Mesendoderm (in vitro differentiated cells): ENCODE measurements around the gene ATP12A.
A peak's percentile ranks its signal among the peaks of the same experiment; 100 is the strongest.

ENCODE experiments used
- DNase-seq: peaks from one replicate; pipeline ENCODE4 v3.0.0; 2013
- H2AK5ac ChIP-seq: 2 replicates; pipeline ENCODE4 v1.6.1; 2013; ENCODE audit warnings: low read length, inconsistent platforms
- H2BK120ac ChIP-seq: 2 replicates; pipeline ENCODE4 v1.6.1; 2013; ENCODE audit warnings: low read depth, mild to moderate bottlenecking, low read length, moderate library complexity, mixed read lengths
- H2BK15ac ChIP-seq: replicated peaks from 2 replicates; pipeline ENCODE4 v1.6.1; 2013; ENCODE audit warnings: low read depth, mild to moderate bottlenecking, moderate library complexity
- H2BK5ac ChIP-seq: 2 replicates; pipeline ENCODE4 v1.6.1; 2013; ENCODE audit warnings: low read length, inconsistent platforms
- H3K18ac ChIP-seq: 2 replicates; pipeline ENCODE4 v1.6.1; 2013; ENCODE audit warnings: mild to moderate bottlenecking, low read length, mixed read lengths
- H3K23ac ChIP-seq: one replicate; pipeline ENCODE4 v1.6.1; 2013; ENCODE audit warnings: low read length
- H3K27ac ChIP-seq: 2 replicates; pipeline ENCODE4 v1.5.1; 2013; ENCODE audit warnings: low read depth, mild to moderate bottlenecking, inconsistent platforms, low read length, moderate library complexity
- H3K27me3 ChIP-seq: 2 replicates; pipeline ENCODE4 v1.6.1; 2013; ENCODE audit warnings: low read length, control low read depth, mild to moderate bottlenecking, inconsistent platforms; ENCODE audit not compliant: insufficient read depth, poor library complexity
- H3K36me3 ChIP-seq: 2 replicates; pipeline ENCODE4 v1.6.1; 2013; ENCODE audit warnings: low read length, inconsistent platforms; ENCODE audit not compliant: control insufficient read depth, insufficient read depth
- H3K4ac ChIP-seq: one replicate; pipeline ENCODE4 v1.6.1; 2013; ENCODE audit warnings: low read depth, mild to moderate bottlenecking, low read length, moderate library complexity
- H3K4me1 ChIP-seq: 2 replicates; pipeline ENCODE4 v1.6.1; 2013; ENCODE audit warnings: low read depth, low read length, inconsistent platforms; ENCODE audit not compliant: control insufficient read depth
- H3K4me2 ChIP-seq: 2 replicates; pipeline ENCODE4 v1.6.1; 2013; ENCODE audit warnings: low read length
- H3K4me3 ChIP-seq: 2 replicates; pipeline ENCODE4 v1.5.1; 2013; ENCODE audit warnings: mild to moderate bottlenecking, low read length
- H3K56ac ChIP-seq: one replicate; pipeline ENCODE4 v1.6.1; 2013; ENCODE audit warnings: low read length
- H3K79me1 ChIP-seq: 2 replicates; pipeline ENCODE4 v1.6.1; 2013; ENCODE audit warnings: low read length, inconsistent platforms
- H3K79me2 ChIP-seq: 2 replicates; pipeline ENCODE4 v1.6.1; 2013; ENCODE audit warnings: mild to moderate bottlenecking, low read length; ENCODE audit not compliant: control insufficient read depth, insufficient read depth
- H3K9ac ChIP-seq: 2 replicates; pipeline ENCODE4 v1.6.1; 2013; ENCODE audit warnings: low read length, inconsistent platforms
- H4K5ac ChIP-seq: one replicate; pipeline ENCODE4 v1.6.1; 2013; ENCODE audit warnings: low read length
- H4K8ac ChIP-seq: one replicate; pipeline ENCODE4 v1.6.1; 2013; ENCODE audit warnings: low read depth, mild to moderate bottlenecking, control low read depth, low read length, moderate library complexity
- WGBS: extraction: QIAGEN DNeasy Blood & Tissue Kit; methylation state at CpG from one replicate; pipeline ENCODE4 v1.1.7; 2013; ENCODE audit warnings: low lambda C conversion rate, missing lambda C conversion rate; ENCODE audit not compliant: insufficient coverage; ENCODE audit errors: extremely low coverage; 5-methylcytosine and 5-hydroxymethylcytosine counted together

ATP12A gene

GRCh38 chr13:24680921-24681604 lies 855 bp downstream of the ATP12A start:
- Histone ChIP-seq H3K79me2 (peaks cover 7% of the 10 kb centered on the region), H3K23ac (peak overlapping the region; percentile 90), H3K36me3 (no peaks in the 10 kb centered on the region), H3K4ac (no peak overlapping the region), H2AK5ac (no peak overlapping the region), H3K4me1 (peaks cover 22% of the 10 kb centered on the region), H2BK120ac (no peak overlapping the region), H3K79me1 (peaks cover 9% of the 10 kb centered on the region), H3K18ac (peak overlapping the region; percentile 64), H3K9ac (peak overlapping the region; percentile 86), H3K27ac (no peak overlapping the region), H4K8ac (no peak overlapping the region), H4K5ac (no peak overlapping the region), H3K27me3 (no peaks in the 10 kb centered on the region), H3K56ac (peak overlapping the region; percentile 94), H3K4me2 (peak overlapping the region; percentile 77), H3K4me3 (peak overlapping the region; percentile 66), H2BK15ac (no peak overlapping the region), H2BK5ac (no peak overlapping the region)
- DNase-seq: peak; percentile 23
- WGBS: no CpG with 5 or more reads among the region's 29 CpGs

- Histone ChIP-seq H3K27ac (no peak overlapping the region), H3K79me2 (peaks cover 7% of the 10 kb centered on the region), H3K4me2 (peak overlapping the region; percentile 77), H2BK5ac (peak overlapping the region; percentile 65), H3K18ac (no peak overlapping the region), H3K56ac (peak overlapping the region; percentile 94), H3K23ac (no peak overlapping the region), H2BK15ac (no peak overlapping the region), H2BK120ac (no peak overlapping the region), H3K79me1 (peaks cover 9% of the 10 kb centered on the region), H4K8ac (no peak overlapping the region), H3K36me3 (no peaks in the 10 kb centered on the region), H3K4ac (no peak overlapping the region), H3K27me3 (no peaks in the 10 kb centered on the region), H4K5ac (no peak overlapping the region), H3K4me3 (no peak overlapping the region), H2AK5ac (peak overlapping the region; percentile 28), H3K9ac (peak overlapping the region; percentile 86), H3K4me1 (peaks cover 22% of the 10 kb centered on the region)
- WGBS: 100% methylated on average over 1 of the region's 1 CpG
- DNase-seq: peak; percentile 32
These were observed 1.7 kb downstream of the ATP12A start for GRCh38 chr13:24681930-24682329.

GRCh38 chr13:24682353-24682752 lies 2.1 kb downstream of the ATP12A start:
- H3K23ac ChIP-seq: no peak overlapping the region
- no peak overlapping the region for H2BK120ac ChIP-seq
- peak overlapping the region; percentile 11 for H3K4me2 ChIP-seq
- H2BK15ac ChIP-seq: no peak overlapping the region
- no peaks in the 10 kb centered on the region for H3K27me3 ChIP-seq
- no peak overlapping the region for H3K27ac ChIP-seq
- H4K8ac ChIP-seq: no peak overlapping the region
- no peak overlapping the region for H3K18ac ChIP-seq
- H3K79me1 ChIP-seq: peaks cover 9% of the 10 kb centered on the region
- peak overlapping the region; percentile 65 for H2BK5ac ChIP-seq
- H3K4me3 ChIP-seq: no peak overlapping the region
- H4K5ac ChIP-seq: no peak overlapping the region
- H3K36me3 ChIP-seq: no peaks in the 10 kb centered on the region
- DNase-seq: peak; percentile 90
- peak overlapping the region; percentile 86 for H3K9ac ChIP-seq
- peaks cover 7% of the 10 kb centered on the region for H3K79me2 ChIP-seq
- peak overlapping the region; percentile 28 for H2AK5ac ChIP-seq
- H3K56ac ChIP-seq: peak overlapping the region; percentile 94
- no peak overlapping the region for H3K4ac ChIP-seq
- no CpG with 5 or more reads among the region's 2 CpGs for WGBS
- peaks cover 22% of the 10 kb centered on the region for H3K4me1 ChIP-seq

- Histone ChIP-seq H3K27ac (no peak overlapping the region), H3K4me1 (peaks cover 22% of the 10 kb centered on the region), H2AK5ac (no peak overlapping the region), H3K18ac (no peak overlapping the region), H3K79me1 (peaks cover 9% of the 10 kb centered on the region), H3K9ac (peak overlapping the region; percentile 11), H2BK120ac (no peak overlapping the region), H3K27me3 (no peaks in the 10 kb centered on the region), H3K23ac (no peak overlapping the region), H4K5ac (no peak overlapping the region), H3K56ac (peak overlapping the region; percentile 37), H3K79me2 (peaks cover 7% of the 10 kb centered on the region), H4K8ac (no peak overlapping the region), H3K36me3 (no peaks in the 10 kb centered on the region), H3K4me3 (no peak overlapping the region), H2BK5ac (no peak overlapping the region), H3K4me2 (no peak overlapping the region), H3K4ac (no peak overlapping the region), H2BK15ac (no peak overlapping the region)
- DNase-seq: peak; percentile 36
- no CpG with 5 or more reads among the region's 5 CpGs for WGBS
These were observed 3.1 kb downstream of the ATP12A start for GRCh38 chr13:24683351-24683750.

GRCh38 chr13:24683838-24684599 lies 3.8 kb downstream of the ATP12A start:
- H3K27ac ChIP-seq: no peak overlapping the region
- peaks cover 22% of the 10 kb centered on the region for H3K4me1 ChIP-seq
- no peak overlapping the region for H2BK15ac ChIP-seq
- peaks cover 9% of the 10 kb centered on the region for H3K79me1 ChIP-seq
- no peaks in the 10 kb centered on the region for H3K36me3 ChIP-seq
- no peak overlapping the region for H4K8ac ChIP-seq
- no peak overlapping the region for H3K4me2 ChIP-seq
- no peak overlapping the region for H4K5ac ChIP-seq
- no peak overlapping the region for H3K18ac ChIP-seq
- H2BK120ac ChIP-seq: no peak overlapping the region
- no peak overlapping the region for H3K4ac ChIP-seq
- H3K4me3 ChIP-seq: no peak overlapping the region
- H3K27me3 ChIP-seq: no peaks in the 10 kb centered on the region
- peaks cover 7% of the 10 kb centered on the region for H3K79me2 ChIP-seq
- H3K23ac ChIP-seq: no peak overlapping the region
- H3K9ac ChIP-seq: peak overlapping the region; percentile 17
- H2BK5ac ChIP-seq: no peak overlapping the region
- H2AK5ac ChIP-seq: no peak overlapping the region
- H3K56ac ChIP-seq: peak overlapping the region; percentile 84
- WGBS: no CpG with 5 or more reads among the region's 4 CpGs
- peak; percentile 90 for DNase-seq
